Naive thymus-derived CD4-positive, alpha-beta T cell (primary cell): ENCODE measurements around the gene SENP1. TPM values are rescaled to one million over a fixed set of nuclear protein-coding genes. Genes with fewer than 3 reads are reported as not detected.
"Not testable (repeated sequence)": the region's sequence is repeated elsewhere in the genome, so short reads cannot be mapped to it uniquely, and the experiment has no call there.

ENCODE experiments used
- ATAC-seq: fragments of 150-1000 bp; cut with Tn5 transposase; 2 replicates; pipeline ENCODE4 v1.10.0; 2021; ENCODE audit warnings: mild to moderate bottlenecking, moderate library complexity
- CTCF ChIA-PET: fragments of 350-600 bp; sonication (Branson Sonifier 250); formaldehyde crosslinking; loops from one replicate; lab custom pipeline; 2021; ENCODE audit warnings: antibody characterized with exemption; lab: Charles Lee
- POLR2A ChIA-PET: fragments of 350-600 bp; sonication (Branson Sonifier 250); formaldehyde crosslinking; loops from one replicate; lab custom pipeline; 2021; ENCODE audit warnings: antibody characterized with exemption, inconsistent platforms; lab: Charles Lee
- DNase-seq, 9 donors: peaks; one replicate each; pipeline versions ENCODE4 v3.0.0 to v3.0.0-alpha.2; 2020 to 2022; ENCODE audit warnings: mixed read lengths in 1 of 9
- H3K27ac ChIP-seq: one replicate; pipeline ENCODE4 v1.7.0; 2013; ENCODE audit warnings: mild to moderate bottlenecking, low read depth, low read length, moderate library complexity
- H3K27me3 ChIP-seq, 2 donors: one replicate each; pipeline ENCODE4 v1.7.0; 2013; ENCODE audit warnings: low read length in 2 of 2, mild to moderate bottlenecking in 2 of 2, moderate library complexity in 2 of 2; ENCODE audit not compliant: control insufficient read depth in 2 of 2, insufficient read depth in 2 of 2
- H3K36me3 ChIP-seq, 3 experiments: 1 replicate in 2 of 3; 2 replicates in 1 of 3; pipeline ENCODE4 v1.7.0; 2013; ENCODE audit warnings: low read length in 3 of 3, mild to moderate bottlenecking in 3 of 3, moderate library complexity in 1 of 3; ENCODE audit not compliant: insufficient read depth in 3 of 3, control insufficient read depth in 2 of 3
- H3K4me1 ChIP-seq, 2 donors: one replicate each; pipeline ENCODE4 v1.7.0; 2013; ENCODE audit warnings: low read length in 2 of 2, mild to moderate bottlenecking in 2 of 2, moderate library complexity in 1 of 2; ENCODE audit not compliant: control insufficient read depth in 2 of 2, insufficient read depth in 2 of 2
- H3K4me3 ChIP-seq: 2 replicates; pipeline ENCODE4 v1.7.0; 2013; ENCODE audit warnings: mild to moderate bottlenecking, low read length
- H3K9me3 ChIP-seq, 3 experiments: 1 replicate in 2 of 3; 2 replicates in 1 of 3; pipeline ENCODE4 v1.7.0; 2013; ENCODE audit warnings: low read length in 3 of 3; ENCODE audit not compliant: control insufficient read depth in 2 of 3
- H3K27ac Mint-ChIP-seq, 9 donors: one replicate each; pipeline ENCODE4 v1.8.0; 2020 to 2022; ENCODE audit warnings: mixed read lengths in 9 of 9, mild to moderate bottlenecking in 8 of 9, moderate library complexity in 5 of 9, inconsistent platforms in 2 of 9
- H3K27me3 Mint-ChIP-seq, 5 donors: one replicate each; pipeline ENCODE4 v1.8.0; 2021 to 2022; ENCODE audit warnings: mixed read lengths in 5 of 5, mild to moderate bottlenecking in 1 of 5
- H3K36me3 Mint-ChIP-seq, 5 donors: one replicate each; pipeline ENCODE4 v1.8.0; 2020 to 2022; ENCODE audit warnings: mixed read lengths in 5 of 5, mild to moderate bottlenecking in 3 of 5, inconsistent platforms in 1 of 5
- H3K4me1 Mint-ChIP-seq, 7 donors: one replicate each; pipeline ENCODE4 v1.8.0; 2020 to 2022; ENCODE audit warnings: mixed read lengths in 7 of 7, mild to moderate bottlenecking in 3 of 7, inconsistent platforms in 1 of 7
- H3K4me3 Mint-ChIP-seq, 10 donors: one replicate each; pipeline ENCODE4 v1.8.0; 2020 to 2022; ENCODE audit warnings: mild to moderate bottlenecking in 10 of 10, mixed read lengths in 10 of 10, moderate library complexity in 6 of 10, inconsistent platforms in 2 of 10
- H3K9me3 Mint-ChIP-seq, 11 donors: one replicate each; pipeline ENCODE4 v1.8.0; 2020 to 2022; ENCODE audit warnings: mixed read lengths in 11 of 11, mild to moderate bottlenecking in 4 of 11, inconsistent platforms in 1 of 11, moderate library complexity in 1 of 11
- intact Hi-C, 2 donors: fragments of 100-400 bp; cut with micrococcal nuclease; formaldehyde crosslinking; loops; one replicate each; pipeline ENCODE4 v1.15.1; 2023
- polyA plus RNA-seq, 2 donors: library from polyadenylated mRNA; unstranded; fragments of 300-500 nt; fragmentation: Illumina TruSeq; gene quantifications; one replicate each; pipeline ENCODE4 v1.2.3, GENCODE V29; 2021
- total RNA-seq, 6 experiments: library from RNA in 5 of 6; stranded (reverse) in 5 of 6; gene quantifications; 1 replicate in 5 of 6; 2 replicates in 1 of 6; pipeline ENCODE4 v1.2.3 and lab custom pipeline; 2021 to 2026

SENP1 gene
- total and polyA plus RNA-seq, 7 experiments from 2014 or later: 12.0 to 41.9 (median 23.2) TPM

- CTCF ChIA-PET, POLR2A ChIA-PET, H3K9me3 ChIP-seq, DNase-seq, H3K27ac ChIP-seq, H3K27me3 Mint-ChIP-seq, H3K27ac Mint-ChIP-seq, H3K4me1 ChIP-seq, H3K9me3 Mint-ChIP-seq, H3K4me3 Mint-ChIP-seq, H3K4me3 ChIP-seq, ATAC-seq, H3K4me1 Mint-ChIP-seq, intact Hi-C loops, H3K27me3 ChIP-seq: not testable (repeated sequence)
- H3K36me3 ChIP-seq: peaks cover 0 to 12% (median 0%) of the 10 kb centered on the region in 3 experiments
- H3K36me3 Mint-ChIP-seq: peaks cover 5 to 36% (median 15%) of the 10 kb centered on the region in 5 donors
Measured at GRCh38 chr12:48125542-48125941, 19.7 kb upstream of the SENP1 start.

- H3K27ac ChIP-seq: no peak overlapping the region
- ChIA-PET POLR2A (no interaction called here), CTCF (no interaction called here)
- intact Hi-C loops: no loop called here
- H3K27ac Mint-ChIP-seq: no peak overlapping the region
- H3K9me3 ChIP-seq: no peaks in the 10 kb centered on the region
- peaks cover 0 to 3% of the 10 kb centered on the region in 2 donors for H3K4me1 ChIP-seq
- peaks cover 0 to 8% (median 0%) of the 10 kb centered on the region in 3 experiments for H3K36me3 ChIP-seq
- no peaks in the 10 kb centered on the region for H3K9me3 Mint-ChIP-seq
- no peak overlapping the region for H3K4me3 Mint-ChIP-seq
- no peak overlapping the region for H3K4me3 ChIP-seq
- H3K27me3 Mint-ChIP-seq: peaks cover 0 to 4% (median 0%) of the 10 kb centered on the region in 5 donors
- DNase-seq: no peak
- peaks cover 5 to 28% (median 15%) of the 10 kb centered on the region in 5 donors for H3K36me3 Mint-ChIP-seq
- no peak for ATAC-seq
- peaks cover 13 to 24% (median 23%) of the 10 kb centered on the region in 7 donors for H3K4me1 Mint-ChIP-seq
- H3K27me3 ChIP-seq: no peaks in the 10 kb centered on the region
Measured at GRCh38 chr12:48123169-48123568, 17.3 kb upstream of the SENP1 start.

- Mint-ChIP-seq H3K36me3 (peaks cover 4 to 23% (median 12%) of the 10 kb centered on the region in 5 donors), H3K27ac (peak overlapping the region in 1 of 9 donors; percentile 60), H3K9me3 (no peaks in the 10 kb centered on the region), H3K4me1 (peaks cover 13 to 25% (median 24%) of the 10 kb centered on the region in 7 donors), H3K4me3 (no peak overlapping the region), H3K27me3 (peaks cover 0 to 7% (median 0%) of the 10 kb centered on the region in 5 donors)
- DNase-seq (no peak), ATAC-seq (no peak)
- Histone ChIP-seq H3K4me1 (peaks cover 0 to 3% of the 10 kb centered on the region in 2 donors), H3K27ac (no peak overlapping the region), H3K4me3 (no peak overlapping the region), H3K36me3 (peaks cover 0 to 8% (median 0%) of the 10 kb centered on the region in 3 experiments), H3K27me3 (no peaks in the 10 kb centered on the region), H3K9me3 (no peaks in the 10 kb centered on the region)
- intact Hi-C loops: no loop called here
- POLR2A ChIA-PET: no interaction called here
- CTCF ChIA-PET: interaction anchor here (0.6 kb wide), 1 partner anchor 25 kb away, joined by 3 read pairs; no protein-coding TSS in a partner anchor
Measured at GRCh38 chr12:48122065-48122834, 16.4 kb upstream of the SENP1 start.

- H3K27me3 Mint-ChIP-seq: peaks cover 0 to 11% (median 0%) of the 10 kb centered on the region in 5 donors
Measured at GRCh38 chr12:48121522-48121921, 15.6 kb upstream of the SENP1 start.

GRCh38 chr12:48119834-48120195 lies 13.9 kb upstream of the SENP1 start:
- peaks cover 0 to 8% (median 0%) of the 10 kb centered on the region in 3 experiments for H3K36me3 ChIP-seq
- H3K9me3 ChIP-seq: no peaks in the 10 kb centered on the region
- Mint-ChIP-seq H3K27me3 (peaks cover 0 to 24% (median 6%) of the 10 kb centered on the region in 5 donors), H3K27ac (peak overlapping the region in 3 of 9 donors; percentile 9 to 84 (median 69)), H3K4me1 (peaks cover 13 to 25% (median 24%) of the 10 kb centered on the region in 7 donors), H3K36me3 (peaks cover 0 to 9% (median 5%) of the 10 kb centered on the region in 5 donors), H3K4me3 (peak overlapping the region; percentile 91 to 100 (median 98)), H3K9me3 (no peaks in the 10 kb centered on the region)
- ChIA-PET POLR2A (interaction anchor here (1.3 to 1.8 kb wide), 3 partner anchors 11 to 28 kb away, joined by 3 to 7 read pairs (median 4); partner anchors contain the start of gene SENP1), CTCF (interaction anchor here (0.6 kb wide), 2 partner anchors 11 to 212 kb away, joined by 3 read pairs; no protein-coding TSS in a partner anchor)
- peaks cover 0 to 3% of the 10 kb centered on the region in 2 donors for H3K4me1 ChIP-seq
- no peaks in the 10 kb centered on the region for H3K27me3 ChIP-seq
- no peak overlapping the region for H3K27ac ChIP-seq
- intact Hi-C loops: loop anchor here (1.0 kb wide), 2 partner anchors 14 to 37 kb away; partner anchors contain the start of genes ASB8 (in 2 of the 2) and SENP1 (in 2 of the 2)
- no peak for DNase-seq
- H3K4me3 ChIP-seq: peak overlapping the region; percentile 85
- no peak for ATAC-seq

More at GRCh38 chr12:48121522-48121921, 15.6 kb upstream of the SENP1 start:
- no peak overlapping the region for H3K27ac Mint-ChIP-seq
- peaks cover 1 to 16% (median 6%) of the 10 kb centered on the region in 5 donors for H3K36me3 Mint-ChIP-seq
- Histone ChIP-seq H3K27ac (no peak overlapping the region), H3K36me3 (peaks cover 0 to 8% (median 0%) of the 10 kb centered on the region in 3 experiments), H3K4me1 (peaks cover 0 to 3% of the 10 kb centered on the region in 2 donors), H3K9me3 (no peaks in the 10 kb centered on the region), H3K27me3 (no peaks in the 10 kb centered on the region), H3K4me3 (no peak overlapping the region)
- intact Hi-C loops: no loop called here
- no peak for DNase-seq
- H3K9me3 Mint-ChIP-seq: no peaks in the 10 kb centered on the region
- CTCF ChIA-PET: no interaction called here
- peaks cover 13 to 25% (median 24%) of the 10 kb centered on the region in 7 donors for H3K4me1 Mint-ChIP-seq
- POLR2A ChIA-PET: interaction anchor here (1.5 kb wide), 1 partner anchor 36 kb away, joined by 4 read pairs; the partner anchor contains the start of gene ASB8
- H3K4me3 Mint-ChIP-seq: no peak overlapping the region
- ATAC-seq: no peak

GRCh38 chr12:48119078-48119833 lies 13.4 kb upstream of the SENP1 start, which contains the start of gene PFKM:
TSS of gene PFKM (plus strand) at chr12:48119364. CDS start at chr12:48122775, 3,411 bp downstream.
- intact Hi-C loops: loop anchor here (1.0 kb wide), 2 partner anchors 13 to 38 kb away; partner anchors contain the start of genes ASB8 (in 2 of the 2) and SENP1 (in 2 of the 2)
- ChIA-PET POLR2A (interaction anchor here (0.6 to 1.8 kb wide), 4 partner anchors 11 to 1741 kb away, joined by 3 to 7 read pairs (median 4); partner anchors contain the start of gene SENP1), CTCF (interaction anchor here (0.6 kb wide), 1 partner anchor 212 kb away, joined by 3 read pairs; no protein-coding TSS in a partner anchor)
- Histone ChIP-seq H3K9me3 (no peaks in the 10 kb centered on the region), H3K27ac (peak within 1 kb of the TSS; percentile 60), H3K4me3 (peak within 1 kb of the TSS; percentile 85), H3K27me3 (no peaks in the 10 kb centered on the region), H3K4me1 (peaks cover 0 to 3% of the 10 kb centered on the region in 2 donors), H3K36me3 (peaks cover 0 to 8% (median 0%) of the 10 kb centered on the region in 3 experiments)
- H3K4me3 Mint-ChIP-seq: peak within 1 kb of the TSS; percentile 91 to 100 (median 98)
- peaks cover 13 to 25% (median 24%) of the 10 kb centered on the region in 7 donors for H3K4me1 Mint-ChIP-seq
- peaks cover 0 to 29% (median 9%) of the 10 kb centered on the region in 5 donors for H3K27me3 Mint-ChIP-seq
- no peaks in the 10 kb centered on the region for H3K9me3 Mint-ChIP-seq
- DNase-seq (peak; percentile 16 to 71 (median 63)), ATAC-seq (peak; percentile 99)
- H3K27ac Mint-ChIP-seq: peak within 1 kb of the TSS; percentile 60 to 97 (median 84)
- peaks cover 0 to 6% (median 5%) of the 10 kb centered on the region in 5 donors for H3K36me3 Mint-ChIP-seq
